GM12892 (cell line): ENCODE results near the gene APBB1.

ENCODE experiments used
- DNase-seq: peaks from one replicate; pipeline ENCODE4 v3.0.0; 2011; ENCODE audit not compliant: insufficient read length
- FAIRE-seq: peaks from 2 replicates; lab custom pipeline; 2011; peaks lifted over from hg19 to GRCh38; lab: Jason Lieb, UNC
- POLR2A ChIP-seq: IDR thresholded peaks from 2 replicates; pipeline ENCODE4 v1.6.1; 2011; ENCODE audit warnings: low read depth, low read length, control low read depth
- POLR2AphosphoS5 ChIP-seq: IDR thresholded peaks from 2 replicates; pipeline ENCODE4 v1.6.1; 2011; ENCODE audit warnings: low read depth, low read length, control low read depth
- TAF1 ChIP-seq: IDR thresholded peaks from 2 replicates; pipeline ENCODE4 v1.6.1; 2011; ENCODE audit warnings: low read depth, mild to moderate bottlenecking, control low read depth, low read length, borderline replicate concordance

Gene APBB1

DNA sequence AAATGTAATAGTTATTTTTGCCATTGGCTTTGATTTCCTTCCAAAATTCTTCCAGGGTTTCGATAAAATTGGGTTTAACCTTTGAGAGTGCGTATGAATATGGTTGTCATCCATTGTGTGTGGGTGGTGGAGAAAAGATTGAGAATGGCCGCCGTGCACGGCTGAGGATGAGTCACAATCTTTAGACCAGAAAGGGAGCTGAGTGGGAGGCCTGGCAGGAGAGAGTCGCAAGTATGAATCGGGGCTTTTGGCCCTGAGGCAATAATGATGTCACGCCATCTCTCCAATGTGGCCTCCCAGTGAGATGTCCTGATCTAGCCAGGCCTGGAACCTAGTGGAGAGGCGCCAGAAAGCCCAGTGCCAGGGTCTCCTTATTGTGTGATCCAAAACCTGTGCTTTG is 61.7 kb downstream of the APBB1 start:
- TF ChIP-seq TAF1 (no peak), POLR2AphosphoS5 (no peak), POLR2A (no peak)
- DNase-seq, result no peak
- FAIRE-seq, result no peak

DNA sequence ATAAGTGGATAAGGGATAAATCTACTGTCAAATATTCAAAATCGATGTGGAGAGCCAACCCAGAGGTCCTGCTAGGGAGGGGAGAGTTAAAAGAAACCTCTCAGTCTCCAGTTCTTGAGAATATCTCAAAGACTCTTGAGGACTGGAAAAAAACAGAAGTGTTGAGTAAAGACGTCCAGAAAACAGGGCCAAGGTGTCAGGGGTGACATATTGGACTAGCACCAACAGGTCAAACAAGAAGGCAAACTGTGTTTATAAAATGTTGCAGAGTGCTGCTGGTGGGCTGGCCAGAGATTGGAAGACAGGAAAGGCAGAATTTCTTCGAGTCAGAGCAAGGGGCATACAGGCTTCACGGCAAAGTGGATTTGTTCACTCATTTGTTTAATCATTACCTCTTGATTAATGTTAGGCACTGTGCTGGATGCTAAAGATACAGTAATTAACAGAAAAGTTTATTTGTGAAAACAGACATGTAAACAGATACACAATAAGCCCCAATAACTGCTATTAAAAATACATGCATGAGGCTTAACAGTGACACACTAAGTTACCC is 62.3 kb downstream of the APBB1 start:
- no peak for TF ChIP-seq POLR2AphosphoS5
- no peak for TF ChIP-seq TAF1
- no peak for TF ChIP-seq POLR2A
- FAIRE-seq, result no peak
- DNase-seq, result no peak

DNA sequence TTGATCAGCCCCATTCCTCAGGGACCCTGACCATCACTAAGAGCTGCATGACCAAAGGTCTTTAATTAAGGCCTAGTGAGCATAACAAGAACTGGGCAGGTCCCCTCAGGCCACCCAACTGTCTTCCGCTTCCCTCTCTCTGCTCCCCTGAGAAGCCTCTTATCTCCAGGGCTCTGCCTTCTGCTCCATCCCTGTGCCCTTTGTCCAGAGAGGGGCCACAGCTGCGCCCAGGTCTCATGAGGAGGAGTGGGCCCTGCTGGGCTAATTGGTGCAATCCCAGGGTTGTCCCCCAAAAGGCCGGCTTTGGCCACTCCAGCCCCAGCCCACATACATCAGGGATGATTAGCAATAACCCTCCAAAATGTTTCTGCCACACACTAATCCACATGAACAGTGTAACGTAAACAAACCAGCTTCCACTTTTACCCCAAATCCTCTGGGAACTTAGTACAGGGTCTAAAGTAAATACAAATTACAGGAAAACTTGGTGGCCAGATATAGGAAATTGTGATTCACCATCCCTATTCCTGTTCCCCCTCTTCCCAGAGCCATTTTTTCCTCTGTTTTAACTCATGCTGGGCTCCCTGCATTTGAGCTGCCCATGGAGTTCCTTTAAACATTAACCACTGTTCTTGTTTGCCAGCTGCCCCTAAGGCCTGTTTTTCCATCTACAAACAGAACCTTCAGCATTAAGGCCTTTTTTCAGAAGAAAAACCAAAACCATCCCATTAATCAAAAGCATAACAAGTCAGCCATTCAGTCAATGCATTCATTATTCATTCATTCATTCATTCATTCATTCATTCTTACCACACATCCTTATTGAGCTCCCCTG is 64.0 kb downstream of the APBB1 start:
- TF ChIP-seq POLR2AphosphoS5 (no peak), POLR2A (no peak), TAF1 (no peak)
- DNase-seq, result no peak
- FAIRE-seq, result no peak

DNA sequence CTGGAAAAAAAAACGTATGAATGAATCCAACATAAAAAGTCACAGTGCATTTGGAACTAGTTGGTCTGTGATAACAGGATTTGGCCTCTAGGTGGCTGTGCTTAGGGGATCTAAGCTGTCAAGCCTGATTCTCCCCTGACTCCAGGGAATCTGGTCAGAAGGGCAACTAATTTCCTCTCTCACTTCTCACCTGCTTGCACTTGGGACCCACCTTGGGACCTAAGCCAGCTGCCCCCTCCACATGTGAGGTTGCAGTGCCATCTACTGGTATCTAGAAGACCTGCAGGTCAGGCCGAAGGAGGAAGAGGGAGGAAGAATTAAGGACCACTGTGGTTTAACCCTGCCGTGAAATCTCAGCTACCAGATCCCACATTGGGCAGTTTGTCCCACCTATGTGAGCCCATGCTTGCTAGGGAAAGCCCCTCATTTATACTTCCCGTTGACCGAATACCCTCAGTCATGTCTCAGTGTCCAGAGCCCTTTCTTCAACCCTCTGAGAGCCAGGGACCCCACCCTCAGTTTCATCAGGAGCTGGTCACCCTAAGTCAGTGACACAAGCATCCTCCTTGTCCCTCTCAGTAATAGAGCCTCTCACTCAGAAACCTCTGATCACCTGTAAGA is 65.4 kb downstream of the APBB1 start:
- TF ChIP-seq POLR2AphosphoS5 (no peak), TAF1 (no peak), POLR2A (no peak)
- DNase-seq, result peak; percentile 41
- peak; percentile 97 for FAIRE-seq

DNA sequence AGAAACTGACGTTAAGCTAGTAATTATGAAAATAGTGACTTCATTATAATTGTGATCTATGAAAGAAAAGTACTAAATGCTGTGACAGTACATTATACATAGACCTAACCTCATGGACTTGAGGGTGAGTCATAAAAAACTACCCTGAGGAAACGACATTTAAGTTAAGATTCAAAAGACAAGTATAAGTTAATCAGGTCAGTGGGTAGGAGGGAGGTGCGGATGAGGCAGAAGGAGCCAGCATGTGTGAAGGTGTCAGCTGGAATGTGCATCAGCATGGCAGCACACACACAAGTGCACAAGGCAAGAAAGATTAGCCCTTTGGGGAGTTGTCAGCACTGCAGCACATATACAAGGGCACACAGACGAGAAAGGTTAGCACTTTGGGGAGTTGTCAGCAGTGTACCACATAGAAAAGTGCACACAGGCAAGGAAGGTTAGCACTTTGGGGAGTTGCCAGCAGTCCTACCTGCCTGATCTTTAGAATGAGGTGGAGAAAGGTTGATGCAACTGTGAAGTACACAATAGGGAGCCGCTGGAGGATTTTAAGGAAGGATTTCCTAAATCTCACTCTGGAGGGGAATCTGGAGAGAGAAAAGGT is 67.0 kb downstream of the APBB1 start:
- no peak for FAIRE-seq
- TF ChIP-seq POLR2A (no peak), TAF1 (no peak), POLR2AphosphoS5 (no peak)
- DNase-seq, result no peak

DNA sequence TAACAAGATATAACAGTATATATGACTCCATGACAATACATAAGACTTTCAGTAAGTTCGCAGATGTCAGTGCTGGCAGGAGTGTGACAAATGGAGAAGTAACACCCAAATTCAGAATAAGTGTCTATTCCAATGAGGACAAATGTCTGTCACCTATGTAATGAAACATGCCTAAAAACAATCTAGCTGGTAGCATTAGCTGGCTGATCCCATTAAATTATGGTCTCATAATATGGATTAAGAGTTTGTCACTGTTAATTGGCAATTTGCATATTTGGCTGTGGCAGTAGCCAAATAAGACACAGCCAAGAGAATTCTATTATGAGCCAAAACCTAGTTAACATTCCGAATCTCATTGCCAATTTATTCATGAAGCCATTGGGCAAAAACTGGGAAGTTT is 68.4 kb downstream of the APBB1 start:
- DNase-seq, result no peak
- TF ChIP-seq TAF1 (no peak), POLR2AphosphoS5 (no peak)
- no peak for FAIRE-seq

DNA sequence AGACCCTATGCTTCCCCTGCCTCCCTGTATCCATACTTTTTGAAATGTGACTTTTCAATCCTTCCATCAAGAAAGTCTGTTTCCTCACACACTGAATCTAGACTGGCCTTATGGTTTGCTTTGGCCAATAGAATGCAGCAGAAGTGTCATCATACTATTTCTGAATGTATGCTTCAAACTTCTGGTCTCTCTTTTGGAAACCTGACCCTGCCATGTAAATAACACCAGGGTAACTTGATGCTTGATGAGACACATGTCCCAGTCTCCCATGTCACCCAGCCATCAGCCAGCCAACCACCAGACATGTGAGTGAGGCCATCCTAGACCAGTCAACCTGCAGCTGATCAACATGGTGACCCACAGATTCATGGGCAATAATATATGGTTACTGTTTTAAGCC is 68.9 kb downstream of the APBB1 start:
- FAIRE-seq (no peak), DNase-seq (no peak)
- TF ChIP-seq POLR2AphosphoS5, result no peak
- no peak for TF ChIP-seq TAF1
- no peak for TF ChIP-seq POLR2A

DNA sequence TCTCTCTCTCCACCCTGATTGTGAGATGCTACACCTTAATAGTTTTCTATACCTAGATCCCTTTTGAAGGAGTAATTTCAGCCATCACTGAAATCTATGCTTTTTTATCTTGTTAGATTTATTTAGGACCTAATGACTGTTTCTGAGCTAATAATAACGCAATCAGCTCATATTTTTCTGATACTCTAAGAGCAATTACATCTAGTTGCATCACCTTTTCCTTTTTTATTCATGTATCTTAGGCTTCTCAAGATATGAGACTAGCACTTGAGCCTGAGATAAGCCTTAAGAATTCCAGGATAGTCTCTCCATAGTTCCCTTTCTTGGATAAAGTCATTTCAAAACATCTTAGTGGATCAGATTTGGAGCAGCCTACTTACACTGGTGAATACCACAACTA is 73.5 kb downstream of the APBB1 start:
- DNase-seq (no peak), FAIRE-seq (no peak)
- TF ChIP-seq POLR2AphosphoS5 (no peak), POLR2A (no peak), TAF1 (no peak)
